HG03066 (cell line): Measurements from ENCODE around the gene VASP.

ENCODE experiments used
- ATAC-seq: cut with Tn5 transposase; IDR thresholded peaks from one replicate; pipeline ENCODE4 v1.9.1; 2021; ENCODE audit warnings: low read depth; ENCODE audit not compliant: unreplicated experiment

The VASP gene

GRCh38 chr19:45547965-45548609 lies 40.8 kb downstream of the VASP start:
- no peak for ATAC-seq

- no peak for ATAC-seq
These were observed 46.2 kb downstream of the VASP start for GRCh38 chr19:45553464-45553863.

GRCh38 chr19:45554481-45554880 lies 47.2 kb downstream of the VASP start:
- ATAC-seq = no peak

- no peak for ATAC-seq
These were observed 49.6 kb downstream of the VASP start for GRCh38 chr19:45556835-45557234.

- no peak for ATAC-seq
These were observed 51.2 kb downstream of the VASP start for GRCh38 chr19:45558399-45558878.

- ATAC-seq = no peak
These were observed 52.8 kb downstream of the VASP start for GRCh38 chr19:45560038-45560437.

GRCh38 chr19:45560686-45561085 lies 53.4 kb downstream of the VASP start:
- no peak for ATAC-seq

- no peak for ATAC-seq
These were observed 57.0 kb downstream of the VASP start for GRCh38 chr19:45564131-45564780.

- ATAC-seq = no peak
These were observed 60.3 kb downstream of the VASP start for GRCh38 chr19:45567609-45568008.

GRCh38 chr19:45568732-45569131 lies 61.5 kb downstream of the VASP start:
- ATAC-seq = no peak

- ATAC-seq = no peak
These were observed 62.5 kb downstream of the VASP start for GRCh38 chr19:45569619-45570421.

- no peak for ATAC-seq
These were observed 64.4 kb downstream of the VASP start for GRCh38 chr19:45571457-45572220.

GRCh38 chr19:45574526-45574925 lies 67.2 kb downstream of the VASP start:
- no peak for ATAC-seq

GRCh38 chr19:45575216-45575615 lies 67.9 kb downstream of the VASP start:
- ATAC-seq = no peak
